ENCODE data around the gene DCT. TPM values are rescaled to one million over a fixed set of nuclear protein-coding genes. Genes with fewer than 3 reads are reported as not detected.

Gene DCT
- total and polyA plus RNA-seq, 7 donors: 0.04 to 1.4 (median 0.50) TPM; not detected in 1

GRCh38 chr13:94516456-94516855, 37.0 kb upstream of the DCT start:
- intact Hi-C loops (cut with DNase I): no loop called here
- 62 to 74% methylated on average over 1 of the region's 1 CpG for WGBS, 2 donors
- H3K36me3 ChIP-seq: no peaks in the 10 kb centered on the region
- no peak for TF ChIP-seq POLR2AphosphoS5 (IDR thresholded peaks at IDR 0.05)
- TF ChIP-seq CTCF (IDR thresholded peaks at IDR 0.05): no peak
- no peak for TF ChIP-seq EP300 (IDR thresholded peaks at IDR 0.05)
- TF ChIP-seq POLR2A (IDR thresholded peaks at IDR 0.05): no peak
- H3K27me3 ChIP-seq: no peaks in the 10 kb centered on the region
- no peak overlapping the region for H3K4me3 ChIP-seq
- H3K9me3 ChIP-seq: peaks cover 0 to 3% (median 0%) of the 10 kb centered on the region in 4 donors
- H3K4me1 ChIP-seq: no peaks in the 10 kb centered on the region
- H3K27ac ChIP-seq: no peak overlapping the region
- no peak for DNase-seq

GRCh38 chr13:94515911-94516310, 36.4 kb upstream of the DCT start:
- WGBS, 2 donors: 89% methylated on average over 4 of the region's 4 CpGs
- H3K27ac ChIP-seq: no peak overlapping the region
- H3K36me3 ChIP-seq: no peaks in the 10 kb centered on the region
- TF ChIP-seq POLR2AphosphoS5 (IDR thresholded peaks at IDR 0.05): no peak
- H3K4me1 ChIP-seq: no peaks in the 10 kb centered on the region
- no peaks in the 10 kb centered on the region for H3K27me3 ChIP-seq
- DNase-seq: no peak
- no peak overlapping the region for H3K4me3 ChIP-seq
- peaks cover 0 to 3% (median 0%) of the 10 kb centered on the region in 4 donors for H3K9me3 ChIP-seq
- intact Hi-C loops (cut with DNase I): no loop called here

- intact Hi-C loops (cut with DNase I): no loop called here
- Histone ChIP-seq H3K36me3 (no peaks in the 10 kb centered on the region), H3K4me3 (no peak overlapping the region), H3K27ac (no peak overlapping the region), H3K27me3 (no peaks in the 10 kb centered on the region), H3K4me1 (no peaks in the 10 kb centered on the region), H3K9me3 (peaks cover 0 to 3% (median 0%) of the 10 kb centered on the region in 4 donors)
- TF ChIP-seq POLR2A (IDR thresholded peaks at IDR 0.05) (no peak), POLR2AphosphoS5 (IDR thresholded peaks at IDR 0.05) (no peak), CTCF (IDR thresholded peaks at IDR 0.05) (no peak), EP300 (IDR thresholded peaks at IDR 0.05) (no peak)
- no peak for DNase-seq
- 84 to 87% methylated on average over 2 of the region's 2 CpGs for WGBS, 2 donors
These were observed 35.9 kb upstream of the DCT start for GRCh38 chr13:94515374-94515773.

GRCh38 chr13:94513026-94513425, 33.5 kb upstream of the DCT start:
- Histone ChIP-seq H3K27ac (no peak overlapping the region), H3K4me3 (no peak overlapping the region), H3K27me3 (no peaks in the 10 kb centered on the region), H3K4me1 (no peaks in the 10 kb centered on the region), H3K9me3 (peaks cover 0 to 3% (median 0%) of the 10 kb centered on the region in 4 donors), H3K36me3 (no peaks in the 10 kb centered on the region)
- no peak for DNase-seq
- TF ChIP-seq POLR2A (IDR thresholded peaks at IDR 0.05): no peak
- no peak for TF ChIP-seq EP300 (IDR thresholded peaks at IDR 0.05)
- TF ChIP-seq POLR2AphosphoS5 (IDR thresholded peaks at IDR 0.05): no peak
- TF ChIP-seq CTCF (IDR thresholded peaks at IDR 0.05): no peak
- WGBS, 2 donors: 60 to 73% methylated on average over 5 of the region's 5 CpGs
- intact Hi-C loops (cut with DNase I): no loop called here

GRCh38 chr13:94505730-94506129, 26.2 kb upstream of the DCT start:
- H3K27me3 ChIP-seq: no peaks in the 10 kb centered on the region
- DNase-seq: no peak
- WGBS, 2 donors: 42 to 67% methylated on average over 1 of the region's 1 CpG
- TF ChIP-seq POLR2AphosphoS5 (IDR thresholded peaks at IDR 0.05) (no peak), CTCF (IDR thresholded peaks at IDR 0.05) (no peak), EP300 (IDR thresholded peaks at IDR 0.05) (no peak)
- no peaks in the 10 kb centered on the region for H3K9me3 ChIP-seq
- H3K4me1 ChIP-seq: no peaks in the 10 kb centered on the region
- H3K36me3 ChIP-seq: no peaks in the 10 kb centered on the region
- no peak overlapping the region for H3K4me3 ChIP-seq
- H3K27ac ChIP-seq: no peak overlapping the region
- intact Hi-C loops (cut with DNase I): no loop called here

Data from sigmoid colon (tissue), 7 donors.